ENCODE data around the gene COL5A1. TPM values are rescaled to one million over a fixed set of nuclear protein-coding genes. Genes with fewer than 3 reads are reported as not detected.
"Not testable (repeated sequence)": the region's sequence is repeated elsewhere in the genome, so short reads cannot be mapped to it uniquely, and the experiment has no call there.

The COL5A1 gene
- total RNA-seq, 1 experiment from 2014 or later, result not detected

GRCh38 chr9:134710901-134711300 is 69.3 kb downstream of the COL5A1 start:
- no TSS peak for BruUV-seq (replicated peaks)
- Mint-ChIP-seq H3K36me3 (ENCODE audit: insufficient read depth, unreplicated experiment) (no peaks in the 10 kb centered on the region), H3K4me3 (ENCODE audit: unreplicated experiment) (no peak overlapping the region)

DNA sequence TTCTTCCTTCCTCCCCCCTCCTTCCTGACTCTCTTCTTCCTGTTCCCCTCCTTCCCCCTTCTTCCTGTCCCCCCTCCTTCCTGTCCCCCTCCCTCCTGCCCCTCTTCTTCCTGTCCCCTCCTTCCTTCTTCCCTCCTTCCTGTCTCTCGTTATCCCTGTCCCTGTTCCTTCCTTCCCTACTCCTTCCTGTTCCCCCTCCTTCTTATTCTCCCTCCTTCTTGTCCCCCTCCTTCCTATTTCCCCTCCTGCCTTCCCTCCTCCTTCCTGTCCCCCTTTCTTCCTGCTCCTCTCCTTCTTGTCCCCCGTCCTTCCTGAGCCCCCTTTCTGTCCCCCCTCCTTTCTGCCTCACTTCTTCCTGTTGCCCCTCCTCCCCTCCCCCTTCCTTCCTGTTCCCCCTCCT is 70.6 kb downstream of the COL5A1 start:
- Mint-ChIP-seq H3K9me3 (ENCODE audit: unreplicated experiment) (peaks cover 7% of the 10 kb centered on the region), H3K36me3 (ENCODE audit: insufficient read depth, unreplicated experiment) (no peaks in the 10 kb centered on the region), H3K27me3 (ENCODE audit: insufficient read depth, unreplicated experiment) (peaks cover 49% of the 10 kb centered on the region), H3K4me3 (ENCODE audit: unreplicated experiment) (no peak overlapping the region), H3K4me1 (ENCODE audit: insufficient read depth, unreplicated experiment) (peaks cover 11% of the 10 kb centered on the region), H3K27ac (ENCODE audit: low read depth, unreplicated experiment) (peak overlapping the region; percentile 39)
- ChIA-PET POLR2A (no interaction called here), CTCF (no interaction called here)
- DNase-seq (ENCODE audit: unreplicated experiment), result no peak
- TF ChIP-seq, protein P1, sequence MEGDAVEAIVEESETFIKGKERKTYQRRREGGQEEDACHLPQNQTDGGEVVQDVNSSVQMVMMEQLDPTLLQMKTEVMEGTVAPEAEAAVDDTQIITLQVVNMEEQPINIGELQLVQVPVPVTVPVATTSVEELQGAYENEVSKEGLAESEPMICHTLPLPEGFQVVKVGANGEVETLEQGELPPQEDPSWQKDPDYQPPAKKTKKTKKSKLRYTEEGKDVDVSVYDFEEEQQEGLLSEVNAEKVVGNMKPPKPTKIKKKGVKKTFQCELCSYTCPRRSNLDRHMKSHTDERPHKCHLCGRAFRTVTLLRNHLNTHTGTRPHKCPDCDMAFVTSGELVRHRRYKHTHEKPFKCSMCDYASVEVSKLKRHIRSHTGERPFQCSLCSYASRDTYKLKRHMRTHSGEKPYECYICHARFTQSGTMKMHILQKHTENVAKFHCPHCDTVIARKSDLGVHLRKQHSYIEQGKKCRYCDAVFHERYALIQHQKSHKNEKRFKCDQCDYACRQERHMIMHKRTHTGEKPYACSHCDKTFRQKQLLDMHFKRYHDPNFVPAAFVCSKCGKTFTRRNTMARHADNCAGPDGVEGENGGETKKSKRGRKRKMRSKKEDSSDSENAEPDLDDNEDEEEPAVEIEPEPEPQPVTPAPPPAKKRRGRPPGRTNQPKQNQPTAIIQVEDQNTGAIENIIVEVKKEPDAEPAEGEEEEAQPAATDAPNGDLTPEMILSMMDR (IDR thresholded peaks at IDR 0.05; ENCODE audit: unreplicated experiment), result no peak
- no TSS peak for BruUV-seq (replicated peaks)
- intact Hi-C loops (cut with micrococcal nuclease), result no loop called here

More at GRCh38 chr9:134710901-134711300, 69.3 kb downstream of the COL5A1 start:
- peaks cover 7% of the 10 kb centered on the region for H3K9me3 Mint-ChIP-seq (ENCODE audit: unreplicated experiment)
- H3K27me3 Mint-ChIP-seq (ENCODE audit: insufficient read depth, unreplicated experiment), result peaks cover 46% of the 10 kb centered on the region
- intact Hi-C loops (cut with micrococcal nuclease), result no loop called here
- no peak overlapping the region for H3K27ac Mint-ChIP-seq (ENCODE audit: low read depth, unreplicated experiment)
- peaks cover 11% of the 10 kb centered on the region for H3K4me1 Mint-ChIP-seq (ENCODE audit: insufficient read depth, unreplicated experiment)
- POLR2A ChIA-PET, result no interaction called here
- DNase-seq (ENCODE audit: unreplicated experiment), result no peak
- TF ChIP-seq, protein P1 (IDR thresholded peaks at IDR 0.05; ENCODE audit: unreplicated experiment), result no peak
- CTCF ChIA-PET, result interaction anchor here (0.5 to 1.0 kb wide), 2 partner anchors 21 to 22 kb away, joined by 3 read pairs; no protein-coding TSS in a partner anchor

- intact Hi-C loops (cut with micrococcal nuclease), result no loop called here
- TF ChIP-seq, protein P1 (IDR thresholded peaks at IDR 0.05; ENCODE audit: unreplicated experiment), result no peak
- no peaks in the 10 kb centered on the region for H3K36me3 Mint-ChIP-seq (ENCODE audit: insufficient read depth, unreplicated experiment)
- peaks cover 7% of the 10 kb centered on the region for H3K9me3 Mint-ChIP-seq (ENCODE audit: unreplicated experiment)
- ChIA-PET CTCF (interaction anchor here (0.7 kb wide), 1 partner anchor 111 kb away, joined by 3 read pairs; no protein-coding TSS in a partner anchor), POLR2A (interaction anchor here (1.4 kb wide), 1 partner anchor 9 kb away, joined by 6 read pairs; no protein-coding TSS in a partner anchor)
- DNase-seq (ENCODE audit: unreplicated experiment), result no peak
- no peak overlapping the region for H3K4me3 Mint-ChIP-seq (ENCODE audit: unreplicated experiment)
- H3K27me3 Mint-ChIP-seq (ENCODE audit: insufficient read depth, unreplicated experiment), result peaks cover 53% of the 10 kb centered on the region
- H3K27ac Mint-ChIP-seq (ENCODE audit: low read depth, unreplicated experiment), result no peak overlapping the region
- peaks cover 11% of the 10 kb centered on the region for H3K4me1 Mint-ChIP-seq (ENCODE audit: insufficient read depth, unreplicated experiment)
- BruUV-seq (replicated peaks), result no TSS peak
Measured at GRCh38 chr9:134712926-134713325, 71.3 kb downstream of the COL5A1 start.

GRCh38 chr9:134715536-134715935 is 73.9 kb downstream of the COL5A1 start:
- DNase-seq (ENCODE audit: unreplicated experiment); H3K9me3 Mint-ChIP-seq (ENCODE audit: unreplicated experiment); intact Hi-C loops (cut with micrococcal nuclease); BruUV-seq (replicated peaks); CTCF ChIA-PET; H3K36me3 Mint-ChIP-seq (ENCODE audit: insufficient read depth, unreplicated experiment); H3K27ac Mint-ChIP-seq (ENCODE audit: low read depth, unreplicated experiment); H3K4me3 Mint-ChIP-seq (ENCODE audit: unreplicated experiment); POLR2A ChIA-PET: not testable (repeated sequence)
- Mint-ChIP-seq H3K27me3 (ENCODE audit: insufficient read depth, unreplicated experiment) (peaks cover 67% of the 10 kb centered on the region), H3K4me1 (ENCODE audit: insufficient read depth, unreplicated experiment) (peaks cover 11% of the 10 kb centered on the region)

DNA sequence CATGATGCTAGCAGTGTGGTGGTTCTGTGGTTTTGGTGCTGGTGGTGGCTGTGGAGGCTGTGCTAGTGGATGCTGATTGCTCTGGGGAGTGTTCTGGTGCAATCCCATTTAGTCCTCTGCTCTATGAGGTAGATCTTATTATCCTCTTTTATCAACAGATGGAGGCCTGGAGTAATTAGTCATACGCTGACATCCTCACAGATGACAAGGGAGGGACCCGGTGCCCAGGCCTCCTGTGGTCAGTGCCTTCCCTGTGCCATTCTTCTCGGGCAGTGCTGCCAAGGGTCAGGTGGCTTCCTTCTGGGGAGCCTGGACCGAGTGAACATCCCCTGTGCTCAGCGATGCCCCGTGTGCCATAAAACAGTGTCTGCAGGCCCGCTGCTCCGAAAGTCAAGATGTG is 74.5 kb downstream of the COL5A1 start:
- ChIA-PET POLR2A (no interaction called here), CTCF (no interaction called here)
- intact Hi-C loops (cut with micrococcal nuclease), result no loop called here
- TF ChIP-seq, protein P1 (IDR thresholded peaks at IDR 0.05; ENCODE audit: unreplicated experiment), result no peak
- Mint-ChIP-seq H3K4me1 (ENCODE audit: insufficient read depth, unreplicated experiment) (peaks cover 11% of the 10 kb centered on the region), H3K27me3 (ENCODE audit: insufficient read depth, unreplicated experiment) (peaks cover 71% of the 10 kb centered on the region), H3K27ac (ENCODE audit: low read depth, unreplicated experiment) (no peak overlapping the region), H3K36me3 (ENCODE audit: insufficient read depth, unreplicated experiment) (no peaks in the 10 kb centered on the region), H3K4me3 (ENCODE audit: unreplicated experiment) (no peak overlapping the region), H3K9me3 (ENCODE audit: unreplicated experiment) (peaks cover 7% of the 10 kb centered on the region)
- no peak for DNase-seq (ENCODE audit: unreplicated experiment)
- no TSS peak for BruUV-seq (replicated peaks)

Data from MCF 10A (cell line).